Kidney (tissue), 22 donors: ENCODE data around the gene SHROOM4. TPM values are rescaled to one million over a fixed set of nuclear protein-coding genes. Genes with fewer than 3 reads are reported as not detected.

Source experiments
- DNase-seq, 5 donors: peaks; one replicate each; pipeline ENCODE4 v3.0.0-alpha.2; 2013 to 2020
- FAIRE-seq: peaks from 2 replicates; lab custom pipeline; 2012; peaks lifted over from hg19 to GRCh38; lab: Jason Lieb, UNC
- H3K27ac ChIP-seq, 2 donors: one replicate each; pipeline ENCODE4 v1.7.0; 2013; ENCODE audit warnings: low read depth in 2 of 2, low read length in 2 of 2, inconsistent platforms in 1 of 2
- H3K27me3 ChIP-seq: one replicate; pipeline ENCODE4 v1.7.1; 2013; ENCODE audit warnings: low read length, inconsistent platforms; ENCODE audit not compliant: control insufficient read depth, insufficient read depth
- H3K36me3 ChIP-seq, 3 donors: one replicate each; pipeline versions ENCODE4 v1.7.0 to v1.7.1; 2013; ENCODE audit warnings: low read length in 3 of 3, control low read depth in 1 of 3, inconsistent platforms in 1 of 3; ENCODE audit not compliant: insufficient read depth in 3 of 3, control insufficient read depth in 2 of 3
- H3K4me1 ChIP-seq, 3 donors: one replicate each; pipeline versions ENCODE4 v1.7.0 to v1.7.1; 2013; ENCODE audit warnings: low read length in 3 of 3, inconsistent platforms in 1 of 3, low read depth in 1 of 3; ENCODE audit not compliant: control insufficient read depth in 2 of 3, insufficient read depth in 2 of 3
- H3K4me3 ChIP-seq, 3 donors: one replicate each; pipeline versions ENCODE4 v1.7.0 to v1.8.1; 2013; ENCODE audit warnings: low read length in 3 of 3, control low read depth in 1 of 3, inconsistent platforms in 1 of 3
- H3K9ac ChIP-seq, 3 donors: one replicate each; pipeline versions ENCODE4 v1.7.0 to v1.7.1; 2013; ENCODE audit warnings: low read length in 3 of 3, control low read depth in 1 of 3, inconsistent platforms in 1 of 3
- H3K9me3 ChIP-seq, 3 donors: one replicate each; pipeline versions ENCODE4 v1.7.0 to v1.7.1; 2013; ENCODE audit warnings: low read length in 3 of 3, control low read depth in 1 of 3, inconsistent platforms in 1 of 3; ENCODE audit not compliant: control insufficient read depth in 2 of 3, insufficient read depth in 1 of 3
- intact Hi-C: fragments of 100-400 bp; cut with DNase I; formaldehyde crosslinking; loops from one replicate; pipeline ENCODE4 v1.11.1; 2022
- long read RNA-seq, 10 donors: library from polyadenylated mRNA in 1 of 10; unstranded in 1 of 10; transcript quantifications; one replicate each; pipeline ENCODE4 v2.0.0 and lab custom pipeline, GENCODE V29; 2021 to 2026
- polyA plus RNA-seq: library from polyadenylated mRNA; stranded (reverse); fragments of 350-450 nt; fragmentation: Illumina TruSeq; extraction: RNeasy Lipid Tissue Mini Kit (QIAGEN cat#74804); gene quantifications from one replicate; pipeline ENCODE4 v1.2.3, GENCODE V29; 2014; ENCODE audit warnings: low read depth, low replicate concordance; ENCODE audit not compliant: insufficient read depth
- total RNA-seq: library from RNA; stranded (reverse); fragmentation: NEBNext Ultra II Directional; extraction: Animal tissue kit (Norgen Biotek cat#: 25700); gene quantifications from one replicate; pipeline ENCODE4 v1.2.1, GENCODE V29; 2021
- TF ChIP-seq, protein P1 (sequence below): IDR thresholded peaks from 3 replicates; pipeline ENCODE4 v1.5.1; 2012; ENCODE audit warnings: mild to moderate bottlenecking, moderate library complexity, borderline replicate concordance; ENCODE audit not compliant: insufficient read depth; ENCODE audit errors: extremely low read depth
- donor health status: control.
- donor health status: control.
- donor health status: control.
- donor health status: control.
- donor health status: control.
- donor health status: DM: yes; HTN: yes; CAD: no.
- donor health status: Normal renal cell carcinoma (clear cell type).

The SHROOM4 gene
- total RNA-seq (21.8 TPM), polyA plus RNA-seq (5.7 TPM)
- long read RNA-seq, donor 1, result 0 reads
- long read RNA-seq, donor 2, result 0 reads
- long read RNA-seq, donor 3, full-length matches to known transcripts, result 1 of 11 reads
- long read RNA-seq, donor 3, partial matches to known transcripts, result 10 of 11 reads
- long read RNA-seq, donor 3, other reads (novel, unspliced or antisense), result 0 of 11 reads
- long read RNA-seq, donor 4, partial matches to known transcripts, result 8 of 8 reads
- long read RNA-seq, donor 4, other reads (novel, unspliced or antisense), result 0 of 8 reads
- long read RNA-seq, donor 5, result 0 reads
- long read RNA-seq, donor 6, result 0 reads
- long read RNA-seq, donor 7, partial matches to known transcripts, result 1 of 7 reads
- long read RNA-seq, donor 7, other reads (novel, unspliced or antisense), result 6 of 7 reads
- long read RNA-seq, donor 8, result 0 reads
- long read RNA-seq, donor 9, result 0 reads
- long read RNA-seq, donor 10, result 0 reads

DNA sequence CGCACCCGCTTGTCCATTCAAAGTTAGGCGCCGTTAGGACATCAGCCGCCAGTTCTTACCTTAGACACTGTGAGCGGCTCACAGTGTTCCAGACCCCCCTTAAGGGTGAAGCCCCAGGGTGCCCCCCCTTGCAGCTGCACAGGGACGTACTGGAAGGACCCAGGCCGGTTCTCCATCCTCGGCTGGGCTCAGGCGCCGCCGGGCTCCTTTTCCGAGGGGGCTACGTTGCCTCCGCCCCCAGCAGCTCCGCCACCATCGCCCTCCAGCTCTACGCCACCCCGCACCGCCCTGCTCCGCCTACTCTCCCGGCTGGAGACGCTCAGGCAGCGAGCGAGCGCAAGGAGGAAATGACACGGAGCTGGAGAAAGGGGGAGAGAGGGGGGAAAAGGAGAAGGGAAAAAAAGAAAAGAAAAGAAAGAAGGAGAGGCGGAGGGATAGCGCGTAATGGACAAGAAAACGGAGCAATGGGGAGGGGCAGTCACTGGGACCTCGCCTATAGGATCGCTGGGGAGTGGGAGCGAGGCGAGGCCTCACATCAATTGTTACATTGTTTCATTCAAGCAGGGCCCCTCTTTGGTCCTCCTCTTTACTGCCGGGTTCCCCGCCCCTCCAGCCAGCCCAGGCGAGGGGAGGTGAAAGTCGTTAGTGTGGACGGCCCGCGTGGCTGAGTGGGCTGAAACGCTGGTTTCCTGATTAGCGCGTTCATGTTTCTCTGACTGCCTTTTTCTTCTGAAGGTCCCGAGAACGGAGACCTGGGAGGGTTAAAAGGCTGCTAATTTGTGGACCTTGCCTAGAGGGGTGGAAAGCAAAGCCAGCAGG lies at the start of gene SHROOM4:
Gene SHROOM4 (minus strand): TSS at position 352 of the 819 bp plus-strand sequence. CDS start 176 bp downstream, at position 176.
- no peaks in the 10 kb centered on the region for H3K27me3 ChIP-seq
- intact Hi-C loops, result no loop called here
- peak within 1 kb of the TSS; percentile 33 to 87 (median 82) for H3K9ac ChIP-seq

DNA sequence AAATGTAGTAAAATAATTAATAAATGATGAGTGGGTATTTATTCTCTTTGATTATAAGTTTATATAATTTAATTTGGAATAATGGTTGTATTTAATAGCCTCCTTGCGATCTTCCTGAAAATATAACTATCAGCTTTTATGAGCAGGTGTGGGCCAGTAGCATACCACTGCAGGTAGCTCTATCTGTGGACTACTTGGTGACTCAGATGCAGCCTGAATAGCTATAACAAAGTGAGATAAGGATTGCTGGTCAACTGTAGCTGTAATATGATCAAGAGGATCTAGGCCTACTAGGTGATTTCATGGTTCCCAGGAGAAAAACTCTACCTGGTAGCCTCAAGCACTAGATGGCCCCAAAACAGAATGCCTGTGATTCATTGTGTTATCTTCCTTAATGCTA lies 49.5 kb upstream of the SHROOM4 start:
- Histone ChIP-seq H3K27ac (no peak overlapping the region), H3K4me1 (no peaks in the 10 kb centered on the region), H3K4me3 (no peak overlapping the region), H3K27me3 (no peaks in the 10 kb centered on the region), H3K9me3 (no peaks in the 10 kb centered on the region), H3K9ac (no peak overlapping the region), H3K36me3 (no peaks in the 10 kb centered on the region)
- DNase-seq (no peak), FAIRE-seq (peak; percentile 8)
- intact Hi-C loops, result no loop called here
- TF ChIP-seq, protein P1, sequence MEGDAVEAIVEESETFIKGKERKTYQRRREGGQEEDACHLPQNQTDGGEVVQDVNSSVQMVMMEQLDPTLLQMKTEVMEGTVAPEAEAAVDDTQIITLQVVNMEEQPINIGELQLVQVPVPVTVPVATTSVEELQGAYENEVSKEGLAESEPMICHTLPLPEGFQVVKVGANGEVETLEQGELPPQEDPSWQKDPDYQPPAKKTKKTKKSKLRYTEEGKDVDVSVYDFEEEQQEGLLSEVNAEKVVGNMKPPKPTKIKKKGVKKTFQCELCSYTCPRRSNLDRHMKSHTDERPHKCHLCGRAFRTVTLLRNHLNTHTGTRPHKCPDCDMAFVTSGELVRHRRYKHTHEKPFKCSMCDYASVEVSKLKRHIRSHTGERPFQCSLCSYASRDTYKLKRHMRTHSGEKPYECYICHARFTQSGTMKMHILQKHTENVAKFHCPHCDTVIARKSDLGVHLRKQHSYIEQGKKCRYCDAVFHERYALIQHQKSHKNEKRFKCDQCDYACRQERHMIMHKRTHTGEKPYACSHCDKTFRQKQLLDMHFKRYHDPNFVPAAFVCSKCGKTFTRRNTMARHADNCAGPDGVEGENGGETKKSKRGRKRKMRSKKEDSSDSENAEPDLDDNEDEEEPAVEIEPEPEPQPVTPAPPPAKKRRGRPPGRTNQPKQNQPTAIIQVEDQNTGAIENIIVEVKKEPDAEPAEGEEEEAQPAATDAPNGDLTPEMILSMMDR, result no peak

More for the DNA sequence above, at the start of gene SHROOM4:
- H3K4me1 ChIP-seq, result peaks cover 0 to 3% (median 0%) of the 10 kb centered on the region in 3 donors
- H3K9me3 ChIP-seq, result no peaks in the 10 kb centered on the region
- peak; percentile 73 to 94 (median 82) for DNase-seq
- H3K27ac ChIP-seq, result peak within 1 kb of the TSS; percentile 80 to 84
- TF ChIP-seq, protein P1, result no peak
- H3K36me3 ChIP-seq, result no peaks in the 10 kb centered on the region
- FAIRE-seq, result no peak
- H3K4me3 ChIP-seq, result peak within 1 kb of the TSS; percentile 58 to 79 (median 62)

- intact Hi-C loops, result no loop called here
- H3K36me3 ChIP-seq, result no peaks in the 10 kb centered on the region
- no peak for DNase-seq
- H3K27ac ChIP-seq, result peak overlapping the region in 1 of 2 donors; percentile 74
- H3K27me3 ChIP-seq, result no peaks in the 10 kb centered on the region
- no peak for FAIRE-seq
- H3K9me3 ChIP-seq, result no peaks in the 10 kb centered on the region
- no peaks in the 10 kb centered on the region for H3K4me1 ChIP-seq
- H3K9ac ChIP-seq, result no peak overlapping the region
- H3K4me3 ChIP-seq, result no peak overlapping the region
- TF ChIP-seq, protein P1, result no peak
Observed at GRCh38 chrX:50860518-50860917, 46.5 kb upstream of the SHROOM4 start.
